ENCODE results near the gene SYNGR2. TPM values are rescaled to one million over a fixed set of nuclear protein-coding genes. Genes with fewer than 3 reads are reported as not detected.
A peak's percentile ranks its signal among the peaks of the same experiment; 100 is the strongest.

The SYNGR2 gene
- polyA plus RNA-seq, 3 donors, result 270 to 402 (median 350) TPM

GRCh38 chr17:78122931-78123249 lies 45.5 kb upstream of the SYNGR2 start:
- Histone ChIP-seq H3K27me3 (ENCODE audit: control insufficient read depth in 2 of 2, insufficient read depth in 2 of 2, low read length in 2 of 2) (no peaks in the 10 kb centered on the region), H3K4me2 (replicated peaks; ENCODE audit: extremely low read depth, low read length, poor library complexity, severe bottlenecking) (no peak overlapping the region), H3K9me3 (replicated peaks in 1 of 2; ENCODE audit: control insufficient read depth in 1 of 2, insufficient read depth in 1 of 2, low read length in 2 of 2) (no peaks in the 10 kb centered on the region), H3K27ac (ENCODE audit: low read depth in 1 of 2, low read length in 2 of 2) (no peak overlapping the region), H3K4me1 (ENCODE audit: control insufficient read depth in 1 of 2, insufficient read depth in 2 of 2, low read length in 2 of 2) (peaks cover 65 to 73% of the 10 kb centered on the region in 2 donors), H3K9ac (ENCODE audit: insufficient read depth, low read length, poor library complexity, severe bottlenecking) (no peak overlapping the region), H4K20me1 (ENCODE audit: insufficient read depth, low read length) (peaks cover 94% of the 10 kb centered on the region), H3K36me3 (replicated peaks in 1 of 2; ENCODE audit: control insufficient read depth in 1 of 2, insufficient read depth in 2 of 2, low read length in 2 of 2) (peaks cover 58 to 64% of the 10 kb centered on the region in 2 donors), H3K4me3 (replicated peaks in 1 of 3; ENCODE audit: low read depth in 2 of 3, low read length in 3 of 3) (no peak overlapping the region), H2AFZ (ENCODE audit: insufficient read depth, low read depth, low read length, poor library complexity, severe bottlenecking) (no peak overlapping the region), H3K79me2 (ENCODE audit: insufficient read depth, low read length) (peaks cover 61% of the 10 kb centered on the region)
- WGBS (ENCODE audit: insufficient coverage), result 97% methylated on average over 4 of the region's 4 CpGs
- no peak for TF ChIP-seq CTCF (IDR thresholded peaks at IDR 0.05)
- Mint-ChIP-seq H3K36me3 (peaks cover 47 to 66% of the 10 kb centered on the region in 2 donors), H3K9me3 (peaks cover 0 to 4% (median 0%) of the 10 kb centered on the region in 7 donors), H3K27ac (peak overlapping the region in 1 of 7 donors; percentile 40), H3K4me3 (peak overlapping the region in 1 of 2 donors; percentile 3), H3K4me1 (peaks cover 61% of the 10 kb centered on the region), H3K27me3 (ENCODE audit: low read depth in 3 of 3) (peaks cover 0 to 6% (median 0%) of the 10 kb centered on the region in 3 donors)
- DNase-seq, result no peak
- intact Hi-C loops (cut with micrococcal nuclease), result no loop called here

GRCh38 chr17:78123258-78123929 lies 45.0 kb upstream of the SYNGR2 start:
- 95% methylated on average over 5 of the region's 5 CpGs for WGBS (ENCODE audit: insufficient coverage)
- intact Hi-C loops (cut with micrococcal nuclease), result no loop called here
- DNase-seq, result no peak

More at GRCh38 chr17:78123258-78123929, 45.0 kb upstream of the SYNGR2 start:
- no peak overlapping the region for H3K27ac ChIP-seq (ENCODE audit: low read depth in 1 of 2, low read length in 2 of 2)
- Mint-ChIP-seq H3K4me3 (peak overlapping the region in 1 of 2 donors; percentile 24), H3K27me3 (ENCODE audit: low read depth in 3 of 3) (peaks cover 0 to 6% (median 0%) of the 10 kb centered on the region in 3 donors), H3K4me1 (peaks cover 59% of the 10 kb centered on the region), H3K9me3 (peaks cover 0 to 1% (median 0%) of the 10 kb centered on the region in 7 donors), H3K36me3 (peaks cover 45 to 63% of the 10 kb centered on the region in 2 donors), H3K27ac (peak overlapping the region in 2 of 7 donors; percentile 37 to 40)
- H4K20me1 ChIP-seq (ENCODE audit: insufficient read depth, low read length), result peaks cover 92% of the 10 kb centered on the region
- H3K4me3 ChIP-seq (replicated peaks in 1 of 3; ENCODE audit: low read depth in 2 of 3, low read length in 3 of 3), result no peak overlapping the region
- H3K4me2 ChIP-seq (replicated peaks; ENCODE audit: extremely low read depth, low read length, poor library complexity, severe bottlenecking), result no peak overlapping the region
- H2AFZ ChIP-seq (ENCODE audit: insufficient read depth, low read depth, low read length, poor library complexity, severe bottlenecking), result no peak overlapping the region
- H3K79me2 ChIP-seq (ENCODE audit: insufficient read depth, low read length), result peaks cover 66% of the 10 kb centered on the region
- TF ChIP-seq CTCF (IDR thresholded peaks at IDR 0.05), result no peak
- no peak overlapping the region for H3K9ac ChIP-seq (ENCODE audit: insufficient read depth, low read length, poor library complexity, severe bottlenecking)
- H3K36me3 ChIP-seq (replicated peaks in 1 of 2; ENCODE audit: control insufficient read depth in 1 of 2, insufficient read depth in 2 of 2, low read length in 2 of 2), result peaks cover 58 to 62% of the 10 kb centered on the region in 2 donors
- H3K4me1 ChIP-seq (ENCODE audit: control insufficient read depth in 1 of 2, insufficient read depth in 2 of 2, low read length in 2 of 2), result peaks cover 63 to 71% of the 10 kb centered on the region in 2 donors
- H3K27me3 ChIP-seq (ENCODE audit: control insufficient read depth in 2 of 2, insufficient read depth in 2 of 2, low read length in 2 of 2), result no peaks in the 10 kb centered on the region
- no peaks in the 10 kb centered on the region for H3K9me3 ChIP-seq (replicated peaks in 1 of 2; ENCODE audit: control insufficient read depth in 1 of 2, insufficient read depth in 1 of 2, low read length in 2 of 2)

Measured in CD14-positive monocyte (primary cell).